LoVo (cell line): ENCODE measurements around the gene CMTR1.
"Not testable (repeated sequence)": the region's sequence is repeated elsewhere in the genome, so short reads cannot be mapped to it uniquely, and the experiment has no call there.

ENCODE experiments used
- DNase-seq: peaks from one replicate; pipeline ENCODE4 v3.0.0-alpha.2; 2016; ENCODE audit warnings: low spot score

CMTR1 gene

DNA sequence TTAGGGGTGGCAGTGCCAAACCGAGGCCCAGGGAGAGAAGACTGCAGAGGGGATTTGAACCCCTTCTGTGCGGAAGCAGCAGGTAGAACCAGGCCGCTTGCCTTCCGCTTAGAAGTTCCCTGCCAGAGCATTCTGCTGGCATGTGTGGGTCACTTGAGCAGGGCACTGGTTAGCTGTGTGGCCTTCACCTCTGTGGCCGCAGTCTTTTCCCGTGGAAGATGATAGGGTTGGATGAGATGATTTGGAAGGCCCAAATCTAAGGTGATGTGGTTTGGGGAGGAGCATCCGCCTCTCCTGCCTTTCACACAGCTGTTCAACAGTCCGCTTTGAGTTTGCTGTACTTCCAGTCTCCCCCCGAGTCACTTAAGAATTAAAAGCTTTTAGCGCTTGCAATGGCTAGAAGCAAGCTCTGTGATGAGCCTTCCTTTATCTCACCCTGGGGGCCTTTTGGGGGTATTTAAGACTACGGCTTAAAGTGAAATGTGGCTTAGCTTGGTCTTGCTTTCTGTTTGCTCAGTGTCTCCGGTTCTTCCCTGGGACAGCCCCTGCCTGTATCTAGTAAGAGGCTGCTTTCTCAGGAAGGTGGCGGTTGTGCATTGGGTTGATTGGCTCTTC is 743 bp downstream of the CMTR1 start:
- DNase-seq = no peak

DNA sequence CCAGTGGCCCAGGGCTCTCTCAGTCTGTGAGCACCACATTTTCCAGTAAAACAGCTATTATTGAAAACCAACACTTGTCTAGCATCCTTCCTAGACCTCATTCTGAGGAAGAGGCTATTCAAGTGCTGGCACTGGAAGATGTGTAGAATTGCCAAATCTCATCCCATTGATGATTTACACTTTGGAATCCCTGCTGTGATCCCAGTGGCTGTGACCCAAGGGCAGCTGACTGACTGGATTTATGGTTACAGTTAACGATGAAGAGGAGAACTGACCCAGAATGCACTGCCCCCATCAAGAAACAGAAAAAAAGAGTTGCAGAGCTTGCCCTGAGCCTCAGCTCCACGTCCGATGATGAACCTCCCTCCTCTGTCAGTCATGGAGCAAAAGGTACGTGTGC is 2.4 kb downstream of the CMTR1 start:
- DNase-seq = no peak

DNA sequence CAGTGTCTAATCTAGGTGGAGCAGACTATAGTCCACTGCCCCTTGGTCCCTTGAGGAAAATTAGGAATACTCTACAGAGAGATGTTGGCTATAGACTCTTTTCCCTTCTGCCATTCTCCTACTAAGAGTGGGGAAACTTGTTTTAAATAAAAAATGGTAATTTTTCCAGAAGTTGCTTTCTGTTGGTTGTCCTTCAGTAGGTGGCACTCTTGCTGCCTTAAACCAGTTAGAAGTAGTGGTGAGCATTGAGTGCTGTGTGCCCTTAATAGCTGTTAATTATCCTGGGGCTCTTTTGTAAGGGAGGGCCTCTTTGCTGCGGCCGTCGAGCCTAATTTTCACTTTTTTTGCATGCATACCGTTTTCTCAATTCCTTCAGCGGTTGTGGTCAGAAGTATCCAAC is 2.8 kb downstream of the CMTR1 start:
- DNase-seq = no peak

DNA sequence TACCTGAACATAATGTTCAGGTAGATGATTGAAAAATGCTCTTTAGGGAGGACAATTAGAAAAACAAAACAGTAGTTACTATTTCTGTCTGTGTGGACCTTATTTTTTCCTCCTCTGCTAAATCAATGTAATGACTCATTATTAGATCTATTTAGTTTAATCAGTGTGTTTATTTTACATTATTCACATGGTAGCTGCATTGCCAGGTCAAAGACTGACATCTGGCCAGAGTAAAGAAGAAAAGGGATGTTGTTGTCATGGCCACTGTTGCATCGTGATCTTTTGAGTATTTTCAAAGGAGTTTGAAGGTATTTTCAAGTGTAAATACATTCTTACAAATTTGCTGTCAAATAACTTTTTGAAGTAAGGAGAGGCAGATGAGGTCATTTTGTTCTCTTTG is 5.9 kb downstream of the CMTR1 start:
- no peak for DNase-seq

DNA sequence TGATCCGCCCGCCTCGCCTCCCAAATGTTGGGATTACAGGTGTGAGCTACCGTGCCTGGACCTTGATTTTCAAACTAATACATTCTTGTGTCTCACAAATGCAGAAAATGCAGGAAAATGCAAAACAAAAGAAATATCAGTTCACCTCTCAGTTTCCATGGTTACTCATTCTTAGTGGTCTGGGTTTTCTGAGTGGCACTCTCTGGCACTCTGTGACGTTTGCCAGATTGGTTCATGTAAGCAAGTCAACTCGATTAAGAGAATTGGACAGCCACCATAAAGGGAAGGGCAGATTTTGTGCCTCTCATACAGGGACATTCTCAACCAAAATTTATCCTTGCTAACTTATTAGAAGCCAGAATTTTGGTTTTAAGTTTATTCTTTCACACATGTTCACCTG is 8.6 kb downstream of the CMTR1 start:
- no peak for DNase-seq

DNA sequence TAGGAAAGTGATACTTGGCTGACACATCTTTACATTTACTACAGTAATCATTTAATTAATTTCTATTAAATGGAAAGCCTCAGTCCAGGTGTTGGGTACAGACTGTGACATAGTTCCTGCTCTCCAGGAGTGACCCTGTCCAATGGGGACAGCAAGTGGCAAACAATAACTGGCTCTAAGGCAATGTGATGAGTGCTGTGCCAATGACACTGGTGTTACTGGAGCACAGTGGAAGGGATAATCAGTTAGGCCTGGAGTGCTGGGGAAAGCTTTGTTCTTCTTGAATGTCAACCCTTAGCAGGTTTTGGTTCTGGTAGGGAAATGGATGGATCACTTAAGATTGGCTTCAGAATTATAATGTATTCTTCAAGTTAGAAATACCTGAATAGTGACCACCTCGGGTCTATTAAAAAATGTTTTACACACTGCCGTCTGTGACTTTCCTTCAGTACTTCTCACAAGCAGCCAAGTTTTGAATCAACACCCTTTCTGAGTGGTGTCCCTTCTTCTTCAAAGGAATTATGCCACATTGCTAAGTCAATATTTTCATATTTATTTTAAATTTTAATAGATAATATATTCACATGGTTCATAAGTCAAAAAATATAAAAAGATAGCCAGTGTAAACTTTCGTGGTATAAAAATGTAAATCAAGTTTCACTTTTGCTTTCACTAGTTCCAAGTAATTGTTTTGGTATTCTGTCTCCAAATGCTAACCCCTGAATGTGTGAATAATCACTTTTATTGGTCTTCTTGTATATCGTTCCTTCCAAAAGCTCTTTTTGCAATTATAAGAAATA is 9.6 kb downstream of the CMTR1 start:
- no peak for DNase-seq

DNA sequence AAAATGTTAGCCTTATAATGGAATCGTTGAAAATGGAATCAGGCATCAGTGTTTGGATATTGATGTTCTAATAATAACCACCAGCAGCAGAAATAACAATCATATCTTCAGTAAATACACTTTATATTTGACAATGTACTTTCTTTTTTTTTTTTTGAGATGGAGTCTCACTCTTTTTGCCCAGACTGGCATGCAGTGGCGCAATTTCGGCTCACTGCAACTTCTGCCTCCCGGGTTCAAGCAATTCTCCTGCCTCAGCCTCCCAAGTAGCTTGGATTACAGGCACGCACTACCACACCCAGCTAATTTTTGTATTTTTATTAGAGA is 10.2 kb downstream of the CMTR1 start:
- DNase-seq = not testable (repeated sequence)

DNA sequence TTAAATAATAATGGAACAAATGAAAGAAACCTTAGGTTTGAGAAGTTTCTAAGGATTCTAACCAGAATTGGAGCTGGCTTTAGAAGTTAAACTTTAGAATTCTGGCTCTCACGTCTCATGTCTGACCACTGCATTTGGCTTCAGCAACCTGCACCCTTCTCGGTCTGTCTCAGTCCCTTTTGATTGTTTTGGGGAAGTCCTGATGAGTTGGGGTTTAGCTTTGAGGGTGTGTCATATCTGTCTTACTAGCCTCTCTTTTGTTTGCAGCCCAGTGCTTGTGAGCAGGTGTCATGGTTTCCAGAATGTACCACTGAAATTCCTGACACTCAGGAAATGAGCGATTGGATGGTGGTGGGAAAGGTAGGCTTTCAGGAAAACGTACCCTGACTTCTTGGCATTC is 17.0 kb downstream of the CMTR1 start:
- DNase-seq = no peak

DNA sequence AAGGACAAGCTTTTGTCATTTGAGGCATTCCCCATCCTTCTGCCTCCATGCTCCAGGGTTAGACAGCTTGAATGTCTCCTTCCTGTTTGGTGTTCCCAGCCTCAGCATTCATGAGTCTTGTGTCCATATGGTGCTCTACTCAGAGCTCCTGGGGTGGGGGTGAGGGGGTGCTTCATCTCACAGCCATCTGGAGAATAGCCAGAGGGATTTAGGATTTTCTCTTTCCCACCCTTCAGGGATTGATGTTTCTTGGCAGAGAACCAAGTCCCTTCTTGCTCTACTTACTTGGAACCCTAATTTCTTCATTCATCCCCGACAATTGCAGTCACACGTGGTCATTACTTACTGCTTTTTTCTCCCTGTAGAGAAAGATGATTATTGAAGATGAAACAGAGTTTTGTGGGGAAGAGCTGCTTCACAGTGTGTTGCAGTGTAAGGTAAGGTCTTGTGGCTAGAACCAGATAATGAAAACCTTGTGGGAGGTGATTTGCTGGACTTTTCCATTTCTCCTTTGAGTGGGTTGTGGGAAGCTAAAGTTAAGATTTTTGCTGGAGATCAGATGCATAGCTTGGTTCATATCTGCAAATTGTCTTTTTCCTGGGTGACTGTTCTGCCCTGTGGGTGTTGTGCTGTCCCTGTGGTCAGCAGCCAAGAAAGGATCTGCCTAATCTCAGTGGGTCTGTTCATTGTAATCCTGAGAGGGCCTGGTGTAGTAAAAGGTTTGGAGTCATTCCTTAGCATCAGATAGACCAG is 18.6 kb downstream of the CMTR1 start:
- no peak for DNase-seq

DNA sequence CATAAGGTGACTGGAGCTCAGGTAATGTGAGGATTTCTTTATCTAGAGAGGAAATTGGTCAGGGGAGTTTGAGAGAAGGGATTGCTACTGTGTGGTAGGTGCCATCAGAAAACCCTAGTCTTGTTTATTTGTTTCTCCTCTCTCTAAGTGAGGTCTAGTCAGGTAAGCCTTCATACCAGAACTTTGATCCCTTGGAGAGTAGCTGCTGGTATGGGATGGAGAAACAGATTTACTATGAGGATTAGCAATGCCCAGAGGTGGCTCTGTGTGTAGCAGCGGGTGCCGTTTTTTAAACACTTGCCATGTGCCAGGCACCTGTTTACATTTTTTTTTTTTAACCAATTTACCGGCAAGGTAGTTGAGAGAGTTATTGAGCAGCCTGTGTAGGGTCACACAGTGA is 19.5 kb downstream of the CMTR1 start:
- no peak for DNase-seq

DNA sequence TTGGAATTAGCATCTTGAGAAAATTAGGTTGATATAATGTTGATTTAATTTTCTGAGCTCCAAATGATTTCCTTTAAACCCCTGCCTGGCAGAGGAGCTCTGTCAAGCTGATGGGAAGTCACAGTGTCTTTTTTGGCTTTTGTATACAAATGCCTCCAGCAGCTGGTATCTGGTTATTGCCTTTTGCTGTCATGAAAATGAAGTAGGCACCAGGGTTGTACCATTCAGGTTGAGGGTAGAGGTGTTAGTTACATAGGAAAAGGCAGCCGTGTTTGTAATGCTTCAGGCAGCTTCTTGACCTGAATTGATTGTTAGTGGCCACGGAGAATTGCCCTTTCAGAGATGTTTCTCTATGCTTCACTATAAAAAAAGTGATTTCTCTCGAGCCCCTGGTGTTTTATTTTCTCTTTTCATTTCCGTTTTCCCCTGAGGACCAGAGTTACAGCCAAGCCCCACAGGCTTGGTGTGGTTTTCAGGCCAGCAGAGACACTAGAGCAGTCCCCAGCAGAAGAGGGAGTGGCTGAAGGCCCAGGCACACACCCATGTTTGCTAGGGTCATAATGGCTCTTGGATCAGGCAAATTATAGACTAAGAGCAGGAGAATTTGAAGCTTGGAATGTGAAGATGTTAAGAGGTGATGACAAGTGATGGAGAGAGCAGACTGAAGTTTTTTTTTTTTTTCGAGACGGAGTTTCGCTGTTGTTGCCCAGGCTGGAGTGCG is 21.6 kb downstream of the CMTR1 start:
- no peak for DNase-seq

DNA sequence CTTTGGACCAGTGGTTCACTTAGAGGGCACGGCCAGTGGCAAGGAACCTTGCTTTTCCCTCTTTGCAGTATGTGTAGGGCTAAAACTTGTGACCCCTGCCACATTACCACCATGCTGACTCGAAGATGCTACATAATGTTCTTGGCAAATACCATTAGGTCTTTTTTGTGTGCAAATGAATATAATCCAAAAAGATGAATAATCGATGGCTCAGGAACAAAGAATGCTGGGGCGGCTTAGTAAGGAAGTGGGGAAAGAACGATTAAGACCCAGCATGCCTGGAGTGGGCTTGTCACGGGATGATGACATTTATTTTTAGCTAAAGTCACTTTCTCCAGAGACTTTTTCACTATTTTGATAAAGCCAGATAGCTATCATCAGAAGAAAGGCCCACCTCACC is 23.1 kb downstream of the CMTR1 start:
- DNase-seq = no peak

DNA sequence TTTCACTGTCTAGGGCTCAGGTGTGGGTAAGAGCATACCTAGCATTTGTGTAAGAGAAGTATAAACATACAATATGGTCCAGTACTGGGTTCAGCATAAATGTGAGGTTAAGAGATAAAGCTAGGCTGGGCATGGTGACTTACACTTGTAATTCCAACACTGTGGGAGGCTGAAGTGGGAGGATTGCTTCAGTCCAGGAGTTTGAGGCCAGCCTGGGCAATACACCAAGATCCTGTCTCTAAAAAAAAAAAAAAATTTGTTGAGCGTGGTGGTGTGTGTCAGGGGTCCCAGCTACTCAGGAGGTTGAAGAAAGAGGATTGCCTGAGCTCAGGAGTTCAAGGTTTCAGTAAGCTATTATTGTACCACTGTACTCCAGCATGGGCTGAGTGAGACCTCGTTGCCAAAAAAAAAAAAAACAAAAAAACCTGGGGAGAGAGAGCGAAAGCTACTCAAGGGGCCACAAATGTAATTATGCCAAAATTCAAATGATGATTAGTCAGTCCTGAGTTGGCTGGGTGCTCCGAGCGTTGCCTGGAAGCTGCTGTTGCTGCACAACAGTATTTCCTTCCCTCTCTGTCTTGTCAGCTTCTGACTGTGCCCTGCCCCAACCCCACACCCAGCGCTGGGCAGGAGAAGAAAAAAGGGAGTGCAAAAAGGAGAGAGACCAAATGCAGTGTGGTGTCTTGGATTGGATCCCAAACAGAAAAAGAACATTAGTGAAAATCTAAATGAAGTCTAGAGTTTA is 24.0 kb downstream of the CMTR1 start:
- DNase-seq = no peak

DNA sequence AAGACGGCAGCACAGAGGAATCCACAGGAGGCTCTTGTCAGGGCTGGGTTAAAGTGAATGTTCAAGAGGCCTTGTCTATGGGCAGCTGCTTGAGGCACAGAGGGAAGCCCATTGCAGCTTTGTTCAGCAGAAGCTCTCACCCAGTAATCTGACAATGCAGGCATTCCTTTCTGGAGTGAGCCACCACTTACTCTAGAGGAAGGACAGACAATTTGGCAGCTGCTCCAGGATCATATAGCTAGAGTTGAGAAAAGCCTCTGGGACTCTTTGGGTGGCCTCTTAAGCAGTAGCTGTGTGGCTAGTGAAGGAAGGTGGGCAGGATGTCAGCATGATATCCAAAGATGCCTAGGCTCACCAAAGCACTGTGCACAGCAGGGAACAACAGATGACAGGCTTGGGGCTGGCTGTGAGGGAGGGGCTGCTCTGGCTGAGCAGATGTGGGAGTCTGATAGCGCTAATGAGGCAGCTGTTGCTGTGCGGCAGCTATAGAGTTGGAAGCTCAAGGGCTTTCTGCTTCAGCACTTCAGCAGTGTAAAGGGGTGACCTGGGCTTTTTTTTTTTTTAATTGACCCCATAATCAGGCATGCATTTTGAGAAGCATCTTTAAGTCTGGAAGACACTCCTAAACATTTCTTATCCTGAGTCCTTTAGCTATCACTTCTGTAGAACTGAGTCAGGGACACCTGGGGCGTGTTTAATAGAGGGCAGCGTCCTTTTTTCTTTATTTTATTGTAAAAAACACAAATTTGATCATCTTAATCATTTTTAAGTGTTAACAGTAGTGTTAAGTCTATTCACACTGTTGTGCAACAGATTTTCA is 27.2 kb downstream of the CMTR1 start:
- no peak for DNase-seq

DNA sequence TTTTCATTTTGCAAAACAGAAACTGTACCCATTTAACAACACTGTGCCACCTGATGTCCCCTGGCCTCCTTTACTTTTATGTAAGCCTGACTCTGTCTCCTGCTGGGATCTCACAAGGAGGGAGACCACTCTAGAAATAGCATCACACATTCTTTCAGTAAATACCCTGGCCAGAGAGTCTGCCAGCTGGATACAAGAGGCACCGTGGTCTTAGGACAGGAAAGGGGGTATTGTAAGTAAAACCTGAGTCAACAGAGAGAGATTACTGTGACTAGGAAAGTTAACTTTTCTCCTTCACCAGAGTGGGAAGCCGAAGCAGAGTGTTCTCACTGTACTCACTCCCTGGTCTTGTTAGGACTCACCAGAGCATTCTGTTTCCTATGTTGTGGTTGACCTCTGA is 27.8 kb downstream of the CMTR1 start:
- no peak for DNase-seq

DNA sequence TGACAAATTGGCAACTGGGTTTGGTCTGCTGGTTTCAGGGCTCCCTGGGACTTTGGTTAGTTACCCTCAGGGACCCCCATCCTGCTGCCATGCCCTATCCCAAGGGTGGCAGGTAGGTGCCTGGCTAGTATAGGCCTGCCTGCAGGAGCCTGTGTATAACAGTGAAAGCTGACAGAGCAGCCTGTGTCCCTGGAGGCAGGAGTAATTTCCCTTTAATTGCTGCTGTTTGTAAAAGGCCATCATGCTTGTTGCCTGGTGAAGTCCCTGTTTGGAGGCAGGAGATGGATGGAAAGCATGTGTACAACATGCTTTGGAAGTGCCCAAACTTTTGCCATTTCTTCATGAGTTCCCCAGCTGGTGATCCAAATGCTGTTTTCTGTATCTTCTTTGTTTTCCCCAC is 30.1 kb downstream of the CMTR1 start:
- no peak for DNase-seq

DNA sequence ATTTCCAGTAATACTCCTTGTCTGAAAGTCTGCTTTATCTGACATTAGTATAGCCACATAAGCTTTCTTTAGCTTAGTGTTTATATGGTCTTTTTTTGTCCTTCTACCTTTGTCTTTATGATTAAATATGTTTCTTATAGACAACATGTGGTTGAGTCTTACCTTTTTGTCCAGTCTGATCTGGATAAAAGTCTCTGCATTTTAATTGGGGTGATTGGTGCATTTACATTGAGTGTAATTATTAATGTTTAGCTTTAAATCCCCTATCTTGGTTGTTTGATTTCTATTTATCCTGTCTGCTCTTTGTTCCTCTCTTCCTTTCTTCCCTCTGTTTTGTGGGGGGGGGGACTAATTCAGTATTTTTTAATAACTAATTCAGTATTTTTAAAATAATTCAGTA is 34.7 kb downstream of the CMTR1 start:
- DNase-seq = no peak

DNA sequence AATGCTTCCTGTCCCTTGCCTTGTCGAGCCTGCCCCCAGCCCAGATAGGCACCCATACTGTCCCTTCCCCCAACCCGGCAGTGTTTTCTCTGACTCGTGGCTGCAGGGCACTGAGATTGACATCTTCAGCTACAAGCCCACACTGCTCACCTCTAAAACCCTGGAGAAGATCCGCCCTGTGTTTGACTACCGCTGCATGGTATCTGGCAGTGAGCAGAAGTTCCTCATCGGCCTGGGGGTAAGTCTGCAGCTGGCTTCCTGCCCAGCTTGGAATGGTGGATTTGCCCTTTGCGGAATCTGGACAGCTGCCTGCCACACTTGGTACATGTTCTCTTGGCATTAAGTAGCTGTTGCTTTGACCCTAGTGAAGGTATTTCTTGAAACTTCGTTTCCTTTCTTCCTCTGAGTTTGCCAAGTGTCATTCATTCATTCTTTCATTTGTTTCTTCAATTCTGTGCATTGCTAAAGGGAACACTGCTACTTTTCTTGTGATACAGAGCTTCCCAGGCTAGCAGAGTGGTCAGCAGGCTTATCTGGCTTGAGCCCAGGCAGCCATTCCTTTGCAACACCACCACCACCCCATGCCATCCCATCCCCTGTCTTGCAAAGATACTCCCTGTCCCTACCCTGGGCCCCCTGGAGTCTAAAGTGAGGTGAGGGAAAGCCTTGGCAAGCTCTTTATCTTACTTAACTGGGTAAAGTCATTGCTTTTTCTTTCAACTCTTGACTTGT is 40.5 kb downstream of the CMTR1 start:
- DNase-seq = no peak

DNA sequence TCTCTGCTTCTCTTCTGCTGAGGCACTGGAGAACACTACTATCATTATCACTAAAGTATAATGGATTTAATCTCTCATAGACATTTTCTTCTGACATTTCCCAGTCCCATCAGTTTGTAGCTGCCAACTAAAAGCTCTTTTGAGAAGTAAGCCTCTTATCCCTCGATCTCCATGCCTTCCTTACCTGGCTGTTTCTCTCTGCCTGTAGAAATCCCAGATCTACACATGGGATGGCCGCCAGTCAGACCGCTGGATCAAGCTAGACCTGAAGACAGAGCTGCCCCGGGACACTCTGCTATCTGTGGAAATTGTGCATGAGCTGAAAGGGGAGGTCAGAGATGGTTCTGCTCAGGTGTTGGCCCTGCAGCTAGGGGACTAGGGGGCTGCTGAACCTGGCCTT is 41.3 kb downstream of the CMTR1 start:
- DNase-seq = no peak

DNA sequence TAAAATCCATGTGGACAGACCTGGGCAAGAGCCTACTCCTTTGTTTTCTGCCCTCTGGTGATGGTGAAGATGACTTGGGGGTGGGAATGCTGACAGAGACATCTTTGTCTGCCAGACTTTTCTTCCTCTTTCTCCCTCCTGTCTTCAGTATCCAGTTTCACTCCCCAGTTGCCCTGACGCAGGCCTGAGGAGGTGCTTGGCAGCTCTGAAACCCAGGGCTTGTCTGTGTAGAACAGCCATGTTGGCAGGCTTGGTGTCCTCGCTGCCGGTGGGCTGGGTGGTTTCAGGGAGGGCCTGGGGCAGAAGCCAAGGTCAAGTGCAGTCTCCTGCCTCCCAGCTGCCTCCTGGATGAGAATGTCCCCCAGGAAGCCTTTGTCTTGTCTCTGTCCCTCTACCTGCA is 44.2 kb downstream of the CMTR1 start:
- no peak for DNase-seq
